ENCODE measurements around the gene C9orf50. TPM values are rescaled to one million over a fixed set of nuclear protein-coding genes. Genes with fewer than 3 reads are reported as not detected.
A peak's percentile ranks its signal among the peaks of the same experiment; 100 is the strongest.

The C9orf50 gene
- total RNA-seq, 1 experiment from 2014 or later, result not detected

DNA sequence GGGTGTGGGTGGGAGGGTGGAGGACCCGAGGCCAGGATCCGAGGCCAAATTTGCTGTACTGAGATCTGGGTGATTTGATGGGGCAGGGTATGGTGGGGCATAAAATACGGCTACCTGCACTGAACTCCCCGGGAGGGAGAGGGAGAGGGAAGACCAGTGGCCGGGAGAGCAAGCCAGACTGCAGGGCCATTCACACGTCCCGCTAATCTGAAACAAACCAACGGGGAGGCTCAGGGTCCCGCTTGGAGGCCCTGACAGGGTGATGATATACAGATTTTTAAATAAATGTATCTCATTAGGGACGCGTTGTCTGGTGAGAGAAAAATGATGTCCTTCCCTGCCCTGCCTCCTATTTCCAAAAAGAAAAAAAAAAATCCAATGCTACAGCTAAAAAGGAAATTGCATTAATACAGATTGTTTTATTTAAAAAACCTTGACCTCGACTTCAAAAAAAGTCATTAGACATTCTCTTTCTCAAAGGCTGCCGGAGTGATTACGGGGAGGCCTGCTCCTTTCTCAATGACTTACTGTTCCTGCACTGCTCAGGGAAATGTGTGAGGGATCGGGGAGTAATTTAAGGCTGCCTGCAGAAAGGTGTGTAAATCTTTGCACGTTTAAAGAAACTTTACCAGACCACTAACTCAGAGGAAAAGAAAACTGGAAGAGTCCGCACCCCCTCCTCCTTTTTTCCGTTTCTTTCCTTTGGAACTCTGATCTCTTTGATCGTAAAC, 33.1 kb upstream of the C9orf50 start:
- H3K9me3 ChIP-seq, result no peaks in the 10 kb centered on the region
- no peaks in the 10 kb centered on the region for H3K36me3 ChIP-seq
- no peaks in the 10 kb centered on the region for H3K27me3 ChIP-seq
- H3K4me3 ChIP-seq, result no peak overlapping the region
- DNase-seq, result no peak

GRCh38 chr9:129650680-129651235, 29.9 kb upstream of the C9orf50 start:
- no peak for DNase-seq
- Histone ChIP-seq H3K36me3 (no peaks in the 10 kb centered on the region), H3K4me3 (no peak overlapping the region)

GRCh38 chr9:129649726-129650679, 29.1 kb upstream of the C9orf50 start:
- no peaks in the 10 kb centered on the region for H3K9me3 ChIP-seq
- no peaks in the 10 kb centered on the region for H3K27me3 ChIP-seq
- no peak for DNase-seq
- no peaks in the 10 kb centered on the region for H3K36me3 ChIP-seq
- H3K4me3 ChIP-seq, result no peak overlapping the region

More at GRCh38 chr9:129650680-129651235, 29.9 kb upstream of the C9orf50 start:
- Histone ChIP-seq H3K27me3 (no peaks in the 10 kb centered on the region), H3K9me3 (no peaks in the 10 kb centered on the region)

GRCh38 chr9:129648764-129649115, 27.8 kb upstream of the C9orf50 start:
- Histone ChIP-seq H3K27me3 (no peaks in the 10 kb centered on the region), H3K4me3 (no peak overlapping the region), H3K9me3 (no peaks in the 10 kb centered on the region), H3K36me3 (no peaks in the 10 kb centered on the region)
- no peak for DNase-seq

DNA sequence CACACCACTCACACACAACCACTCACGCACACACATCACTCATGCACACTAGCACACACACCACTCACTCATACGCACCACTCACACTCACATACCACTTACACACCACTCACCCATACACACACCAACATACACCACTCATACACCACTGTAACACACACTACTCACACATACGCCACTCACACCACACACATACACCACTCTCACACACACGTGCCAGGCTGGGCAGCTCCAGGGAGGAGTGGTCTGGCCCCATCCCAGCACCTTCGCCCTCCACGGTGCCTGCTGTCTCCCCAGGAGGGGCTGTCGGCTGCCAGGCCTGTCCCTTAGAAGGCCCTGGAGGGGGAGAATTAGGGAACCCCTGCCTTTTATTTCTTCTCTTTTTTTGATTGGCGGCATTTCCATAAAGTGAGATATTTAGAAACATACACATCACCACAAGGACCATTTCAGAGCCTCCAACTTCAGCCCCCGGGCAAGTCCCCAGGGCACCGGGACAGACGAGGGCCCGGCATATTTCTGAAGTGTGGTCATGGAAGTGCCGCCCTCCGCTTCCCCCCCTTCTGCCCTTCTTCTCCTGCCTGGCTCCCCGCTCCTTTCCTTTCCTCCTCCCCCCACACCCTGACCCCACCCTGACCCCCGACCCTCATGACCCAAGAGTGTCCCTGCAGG, 27.3 kb upstream of the C9orf50 start:
- H3K4me3 ChIP-seq, result no peak overlapping the region
- no peaks in the 10 kb centered on the region for H3K27me3 ChIP-seq
- no peaks in the 10 kb centered on the region for H3K36me3 ChIP-seq
- no peak for DNase-seq
- H3K9me3 ChIP-seq, result no peaks in the 10 kb centered on the region

- no peaks in the 10 kb centered on the region for H3K9me3 ChIP-seq
- DNase-seq, result no peak
- no peaks in the 10 kb centered on the region for H3K27me3 ChIP-seq
- no peaks in the 10 kb centered on the region for H3K36me3 ChIP-seq
- no peak overlapping the region for H3K4me3 ChIP-seq
These were observed 26.7 kb upstream of the C9orf50 start for GRCh38 chr9:129647635-129648034.

DNA sequence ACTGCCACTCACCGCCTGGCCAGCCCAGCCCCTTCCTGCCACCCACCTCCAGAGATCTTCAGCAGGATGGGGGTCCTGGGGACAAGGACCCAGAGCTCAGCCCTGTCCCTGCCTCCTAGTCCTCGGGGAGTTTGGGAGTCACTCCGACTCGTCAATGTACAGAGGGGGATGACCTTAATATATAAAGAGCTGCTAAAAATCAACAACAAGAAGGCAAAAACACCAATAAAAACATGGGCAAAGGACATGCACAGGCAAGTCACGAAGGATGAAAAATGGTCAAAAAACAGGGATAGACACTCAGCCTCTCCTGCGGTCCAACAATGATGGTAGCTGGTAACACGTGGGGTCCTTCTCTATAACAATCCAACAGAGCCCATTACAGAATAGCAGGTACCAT, 25.8 kb upstream of the C9orf50 start:
- H3K36me3 ChIP-seq, result no peaks in the 10 kb centered on the region
- no peaks in the 10 kb centered on the region for H3K27me3 ChIP-seq
- no peaks in the 10 kb centered on the region for H3K9me3 ChIP-seq
- H3K4me3 ChIP-seq, result no peak overlapping the region
- DNase-seq, result no peak

DNA sequence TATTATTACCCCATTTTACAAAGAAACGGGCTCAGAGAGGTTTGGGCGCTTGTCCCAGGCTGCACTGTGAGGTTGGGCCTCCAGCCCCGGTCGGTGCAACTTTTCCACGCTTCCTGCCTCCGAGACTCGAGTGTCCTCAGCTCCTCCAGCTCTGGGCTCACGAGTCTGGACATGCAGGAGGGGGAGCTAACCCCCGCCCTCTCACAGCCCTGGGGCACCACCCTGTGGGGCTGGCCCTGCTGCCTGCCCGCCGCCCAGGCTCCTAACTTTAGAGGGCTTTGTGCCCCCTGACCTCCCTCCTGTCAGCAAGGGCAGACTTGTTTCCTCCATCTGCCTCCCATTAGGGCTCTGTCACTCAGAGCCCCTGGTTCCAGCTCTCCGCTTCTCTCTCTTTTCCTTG, 25.4 kb upstream of the C9orf50 start:
- Histone ChIP-seq H3K4me3 (no peak overlapping the region), H3K9me3 (no peaks in the 10 kb centered on the region), H3K36me3 (no peaks in the 10 kb centered on the region), H3K27me3 (no peaks in the 10 kb centered on the region)
- DNase-seq, result no peak

- no peak for DNase-seq
- H3K36me3 ChIP-seq, result no peaks in the 10 kb centered on the region; the same call in 1 of the 2 replicates
- no peak overlapping the region for H3K4me3 ChIP-seq
- no peaks in the 10 kb centered on the region for H3K27me3 ChIP-seq
- H3K9me3 ChIP-seq, result no peaks in the 10 kb centered on the region
These were observed 24.0 kb upstream of the C9orf50 start for GRCh38 chr9:129644902-129645301.

DNA sequence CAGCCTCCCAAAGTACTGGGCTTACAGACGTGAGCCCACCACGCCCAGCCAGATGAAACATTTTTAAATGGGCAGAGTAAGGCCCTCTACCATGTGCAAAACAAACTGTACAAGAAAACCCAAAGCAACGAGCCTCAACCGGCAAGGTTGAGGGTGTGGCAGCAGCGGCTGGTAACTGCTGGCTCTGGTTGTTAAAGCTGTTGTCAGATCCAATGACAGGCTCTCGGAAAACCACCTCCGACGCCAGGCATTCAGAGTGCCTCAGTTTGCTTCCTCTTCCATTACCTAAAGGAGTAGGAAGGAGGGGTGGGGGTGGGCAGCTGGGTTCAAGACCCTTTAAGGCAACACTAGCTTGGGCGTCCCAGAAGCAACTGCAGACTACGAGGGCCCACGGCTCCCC, 23.5 kb upstream of the C9orf50 start:
- no peak overlapping the region for H3K4me3 ChIP-seq
- H3K27me3 ChIP-seq, result no peaks in the 10 kb centered on the region
- H3K36me3 ChIP-seq, result peaks cover 5% of the 10 kb centered on the region
- DNase-seq, result no peak
- no peaks in the 10 kb centered on the region for H3K9me3 ChIP-seq

GRCh38 chr9:129643706-129644105, 22.8 kb upstream of the C9orf50 start:
- Histone ChIP-seq H3K9me3 (no peaks in the 10 kb centered on the region), H3K36me3 (peaks cover 12% of the 10 kb centered on the region), H3K27me3 (no peaks in the 10 kb centered on the region), H3K4me3 (no peak overlapping the region)
- no peak for DNase-seq

DNA sequence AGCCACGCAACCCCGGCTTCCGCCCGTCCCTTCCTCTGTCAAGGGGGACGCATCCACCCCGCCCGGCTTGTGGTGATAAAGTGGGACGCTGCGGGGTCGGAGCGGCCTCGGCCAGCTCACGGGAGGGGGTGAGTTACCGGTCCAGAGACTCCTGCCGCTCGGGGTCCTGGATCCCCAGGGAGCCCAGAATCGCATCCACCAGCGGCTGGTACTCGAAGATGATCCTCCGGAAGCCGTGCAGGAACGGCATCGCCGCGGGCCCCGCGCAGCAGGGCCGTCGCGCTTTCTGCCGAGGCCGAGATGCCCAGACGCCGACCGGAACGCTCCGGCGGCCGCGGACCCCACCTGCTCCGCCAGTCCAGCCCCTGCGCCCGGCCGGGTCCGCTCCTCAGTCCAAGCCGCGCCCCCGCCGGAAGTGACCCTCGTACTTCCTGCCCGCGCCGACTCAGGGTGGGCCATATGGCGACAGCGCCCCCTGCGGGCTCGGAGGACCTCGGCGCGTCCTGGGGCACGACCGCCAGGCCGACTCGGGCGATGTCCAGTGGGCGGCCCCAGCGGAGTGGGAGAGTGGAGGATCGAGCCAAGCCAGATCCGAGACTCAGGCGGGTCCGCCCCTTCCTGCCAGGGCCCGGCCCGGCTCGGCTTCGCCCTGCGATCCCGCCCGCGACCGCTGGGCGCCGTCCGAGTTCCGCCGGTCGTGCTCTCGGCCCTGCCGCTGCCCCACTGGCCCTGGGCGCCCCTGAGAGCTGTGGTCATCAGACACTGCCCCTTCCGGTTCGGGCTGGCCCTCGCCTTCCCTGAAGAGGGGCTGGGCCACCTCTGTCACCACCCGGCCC, 21.1 kb upstream of the C9orf50 start, which contains the start of gene ASB6:
TSS of gene ASB6 (minus strand) at position 402 of the 836 bp plus-strand sequence. CDS start at position 250, 152 bp downstream.
- peak; percentile 97 for DNase-seq
- H3K4me3 ChIP-seq, result peak within 1 kb of the TSS; percentile 74
- no peaks in the 10 kb centered on the region for H3K27me3 ChIP-seq
- peaks cover 25% of the 10 kb centered on the region for H3K36me3 ChIP-seq
- H3K9me3 ChIP-seq, result no peaks in the 10 kb centered on the region

- Histone ChIP-seq H3K9me3 (no peaks in the 10 kb centered on the region), H3K27me3 (no peaks in the 10 kb centered on the region), H3K36me3 (peaks cover 27% of the 10 kb centered on the region), H3K4me3 (peak overlapping the region; percentile 74)
- DNase-seq, result no peak
These were observed 20.2 kb upstream of the C9orf50 start for GRCh38 chr9:129640871-129641749.

GRCh38 chr9:129640086-129640870, 19.4 kb upstream of the C9orf50 start:
- no peaks in the 10 kb centered on the region for H3K27me3 ChIP-seq
- no peak for DNase-seq
- H3K9me3 ChIP-seq, result no peaks in the 10 kb centered on the region
- peaks cover 34% of the 10 kb centered on the region for H3K36me3 ChIP-seq
- H3K4me3 ChIP-seq, result peak overlapping the region; percentile 74

DNA sequence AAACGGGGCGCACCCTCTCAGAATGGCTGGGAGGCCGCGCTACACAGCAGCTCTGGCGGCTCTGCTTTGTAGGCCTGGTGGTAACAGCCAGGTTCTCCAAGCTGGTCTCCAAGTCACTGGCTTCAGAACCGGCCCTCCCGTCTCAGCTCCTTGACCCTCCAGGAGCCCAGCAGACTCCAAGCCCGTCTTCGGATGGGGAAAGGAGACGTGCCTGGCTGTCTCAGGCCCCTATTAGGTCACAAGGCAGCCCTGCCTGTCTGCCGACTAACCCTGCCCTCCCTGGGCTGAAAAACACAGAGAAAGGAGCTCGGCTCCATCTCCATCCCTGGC, 18.8 kb upstream of the C9orf50 start:
- DNase-seq, result no peak
- H3K36me3 ChIP-seq, result peaks cover 40% of the 10 kb centered on the region
- no peak overlapping the region for H3K4me3 ChIP-seq
- H3K9me3 ChIP-seq, result no peaks in the 10 kb centered on the region
- no peaks in the 10 kb centered on the region for H3K27me3 ChIP-seq
